K562 (cell line): ENCODE data around the gene ZFP69. TPM values are rescaled to one million over a fixed set of nuclear protein-coding genes. Genes with fewer than 3 reads are reported as not detected.

Experiments
- ATAC-seq: fragments of 200-7000 bp; cut with Tn5 transposase; 3 replicates; pipeline ENCODE4 v1.9.1; 2020; ENCODE audit warnings: moderate library complexity
- BruUV-seq: library from RNA; stranded (reverse); fragments of 400-500 nt; replicated peaks from 2 replicates; lab custom pipeline; 2021; lab: Mats Ljungman, UMichigan
- CTCF ChIA-PET: fragments of 300-600 bp; formaldehyde crosslinking; extraction: SDS; loops from one replicate; lab custom pipeline; 2021; ENCODE audit warnings: low intra/inter-chr PET ratio; lab: Yijun Ruan, JAX
- POLR2A ChIA-PET: fragments of 300-600, 350-650 bp; sonication (Branson Sonifier 250); formaldehyde crosslinking; extraction: SDS; loops from one replicate; lab custom pipeline; 2021; ENCODE audit warnings: antibody characterized with exemption, inconsistent platforms; lab: Yijun Ruan, JAX
- DNase-seq, 4 experiments: peaks; one replicate each; pipeline versions ENCODE4 v3.0.0 to v3.0.0-alpha.2; 2011 to 2018; ENCODE audit warnings: low spot score in 3 of 4, mixed read lengths in 3 of 4; ENCODE audit errors: extremely low read depth in 1 of 4
- FAIRE-seq: peaks from 2 replicates; lab custom pipeline; 2011; peaks lifted over from hg19 to GRCh38; lab: Jason Lieb, UNC
- H2AFZ ChIP-seq: 2 replicates; pipeline ENCODE4 v1.6.0; 2011; ENCODE audit warnings: low read depth, low read length, control low read depth, inconsistent platforms
- H3K27ac ChIP-seq: fragments of 200-600 bp; 3 replicates; pipeline ENCODE4 v1.8.0; 2011; ENCODE audit warnings: low read depth, mild to moderate bottlenecking, control low read depth, inconsistent platforms, low read length, moderate library complexity, mixed read lengths; ENCODE audit errors: extremely low read depth
- H3K27me3 ChIP-seq, 2 experiments: fragments of 300-600 bp in 1 of 2; 2 replicates in 1 of 2; 3 replicates in 1 of 2; pipeline versions ENCODE4 v1.6.0 to v1.8.0; 2011; ENCODE audit warnings: inconsistent platforms in 2 of 2, low read length in 2 of 2, mild to moderate bottlenecking in 1 of 2, mixed read lengths in 1 of 2, moderate library complexity in 1 of 2; ENCODE audit not compliant: control insufficient read depth in 2 of 2, insufficient read depth in 2 of 2
- H3K36me3 ChIP-seq: fragments of 300-600 bp; 3 replicates; pipeline ENCODE4 v1.8.0; 2011; ENCODE audit warnings: mild to moderate bottlenecking, low read length, inconsistent platforms; ENCODE audit not compliant: control insufficient read depth, insufficient read depth
- H3K4me1 ChIP-seq, 2 experiments: fragments of 200-600 bp in 1 of 2; replicated peaks in 1 of 2; 2 replicates in 1 of 2; 3 replicates in 1 of 2; pipeline versions ENCODE4 v1.5.1 to v1.8.0; 2011; ENCODE audit warnings: inconsistent platforms in 2 of 2, low read length in 2 of 2, mild to moderate bottlenecking in 1 of 2, mixed read lengths in 1 of 2, moderate library complexity in 1 of 2; ENCODE audit not compliant: control insufficient read depth in 2 of 2, insufficient read depth in 2 of 2
- H3K4me2 ChIP-seq: 2 replicates; pipeline ENCODE4 v1.6.1; 2011; ENCODE audit warnings: low read length, control low read depth, inconsistent platforms, mixed read lengths; ENCODE audit not compliant: insufficient read depth
- H3K4me3 ChIP-seq: fragments of 200-600 bp; sonication (generic), shearing (Covaris generic); 2 replicates; pipeline ENCODE4 v1.5.1; 2016; ENCODE audit warnings: control low read depth, inconsistent platforms
- H3K79me2 ChIP-seq: fragments of 200-600 bp; 3 replicates; pipeline ENCODE4 v1.8.0; 2011; ENCODE audit warnings: low read length, inconsistent platforms; ENCODE audit not compliant: control insufficient read depth, insufficient read depth
- H3K9ac ChIP-seq, 2 experiments: 2 replicates each; pipeline versions ENCODE4 v1.6.0 to v1.6.1; 2011; ENCODE audit warnings: low read depth in 2 of 2, low read length in 2 of 2, control low read depth in 1 of 2, inconsistent platforms in 1 of 2, mild to moderate bottlenecking in 1 of 2, mixed read lengths in 1 of 2; ENCODE audit not compliant: insufficient read depth in 1 of 2
- H3K9me1 ChIP-seq: one replicate; pipeline ENCODE4 v1.6.0; 2011; ENCODE audit warnings: inconsistent platforms, mild to moderate bottlenecking, low read length, moderate library complexity; ENCODE audit not compliant: control insufficient read depth, insufficient read depth
- H3K9me3 ChIP-seq: replicated peaks from 2 replicates; pipeline ENCODE4 v1.5.1; 2011; ENCODE audit warnings: low read depth, low read length, inconsistent platforms; ENCODE audit not compliant: control insufficient read depth, insufficient read depth
- H4K20me1 ChIP-seq: replicated peaks from 2 replicates; pipeline ENCODE4 v1.6.1; 2011; ENCODE audit warnings: low read length, inconsistent platforms, mixed read lengths; ENCODE audit not compliant: control insufficient read depth, insufficient read depth
- BCOR ChIP-seq: fragments of 450-650 bp; IDR thresholded peaks from 2 replicates; pipeline ENCODE4 v1.6.1; 2016
- BDP1 ChIP-seq: IDR thresholded peaks from 3 replicates; pipeline ENCODE4 v1.6.1; 2011; ENCODE audit not compliant: insufficient read length, insufficient read depth
- CBX3 ChIP-seq, 2 experiments: IDR thresholded peaks; 1 replicate in 1 of 2; 2 replicates in 1 of 2; pipeline ENCODE4 v1.6.1; 2012; ENCODE audit warnings: inconsistent platforms in 2 of 2, low read length in 2 of 2, borderline replicate concordance in 1 of 2, control low read depth in 1 of 2
- CREB1 ChIP-seq, 2 experiments: sonication (generic) in 1 of 2; formaldehyde crosslinking in 1 of 2; IDR thresholded peaks; 2 replicates each; pipeline versions ENCODE4 v1.6.1 to v1.8.0; 2012 to 2022; ENCODE audit warnings: inconsistent platforms in 1 of 2, mild to moderate bottlenecking in 1 of 2, missing genetic modification reagents in 1 of 2, moderate library complexity in 1 of 2
- CREB5 ChIP-seq: fragments of 250-450 bp; sonication (Bioruptor Pico); IDR thresholded peaks from 2 replicates; pipeline ENCODE4 v1.5.0; 2020; ENCODE audit warnings: mild to moderate bottlenecking
- MXI1 ChIP-seq: IDR thresholded peaks from 2 replicates; pipeline ENCODE4 v1.6.1; 2011; ENCODE audit warnings: low read depth, mild to moderate bottlenecking, improper control_type of control experiment, low read length
- NFYB ChIP-seq: IDR thresholded peaks from 2 replicates; pipeline ENCODE4 v1.6.1; 2011; ENCODE audit warnings: mild to moderate bottlenecking, moderate library complexity; ENCODE audit not compliant: insufficient read length; ENCODE audit errors: extremely low read depth
- PHF20 ChIP-seq: fragments of 450-650 bp; IDR thresholded peaks from 2 replicates; pipeline ENCODE4 v1.6.1; 2018; ENCODE audit not compliant: partially characterized antibody
- RBM25 ChIP-seq: fragments of 200-400 bp; formaldehyde crosslinking; IDR thresholded peaks from 2 replicates; pipeline ENCODE4 v1.6.1; 2018; ENCODE audit warnings: low read length, low read depth, moderate library complexity; ENCODE audit not compliant: severe bottlenecking
- TRIM24 ChIP-seq, 2 experiments: fragments of 450-650 bp; IDR thresholded peaks; 2 replicates each; pipeline ENCODE4 v1.6.1; 2016
- TRIM28 ChIP-seq: fragments of 450-650 bp; IDR thresholded peaks from 2 replicates; pipeline ENCODE4 v1.6.1; 2017
- USF2 ChIP-seq: sonication (generic); formaldehyde crosslinking; IDR thresholded peaks from 2 replicates; pipeline ENCODE4 v1.5.0; 2020; ENCODE audit warnings: missing genetic modification reagents
- ZFP30 ChIP-seq: fragments of 250-450 bp; sonication (Bioruptor Pico); IDR thresholded peaks from 2 replicates; pipeline ENCODE4 v1.8.0; 2022; ENCODE audit warnings: moderate library complexity, mild to moderate bottlenecking, inconsistent platforms, borderline replicate concordance
- ZFP36 ChIP-seq: fragments of 150-350 bp; IDR thresholded peaks from 2 replicates; pipeline ENCODE4 v1.6.1; 2018; ENCODE audit warnings: low read length, low read depth; ENCODE audit not compliant: partially characterized antibody
- ZNF280A ChIP-seq: fragments of 450-650 bp; IDR thresholded peaks from 2 replicates; pipeline ENCODE4 v1.6.1; 2018; ENCODE audit warnings: mild to moderate bottlenecking, low read depth; ENCODE audit not compliant: partially characterized antibody
- ZNF436 ChIP-seq: fragments of 250-450, 450-650 bp; sonication (Bioruptor Pico); formaldehyde crosslinking; IDR thresholded peaks from 2 replicates; pipeline ENCODE4 v1.7.0; 2020; ENCODE audit warnings: mild to moderate bottlenecking
- ZNF507 ChIP-seq: conservative IDR thresholded peaks from 2 replicates; pipeline ENCODE4 v1.6.1; 2017; ENCODE audit warnings: missing genetic modification characterization, missing compliant biosample characterization
- ZNF655 ChIP-seq: fragments of 250-450 bp; sonication (Bioruptor Pico); IDR thresholded peaks from 2 replicates; pipeline ENCODE4 v1.5.0; 2021
- WGBS: fragments of 100-300 bp; shearing (Covaris generic); methylation state at CpG from one replicate; pipeline ENCODE4 v1.1.6; 2016; ENCODE audit warnings: low coverage, mixed read lengths; ENCODE audit not compliant: insufficient coverage; ENCODE audit errors: missing lambda C conversion rate; 5-methylcytosine and 5-hydroxymethylcytosine counted together
- in situ Hi-C: fragments of 300-500 bp; cut with MboI; formaldehyde crosslinking; loops from 4 replicates; pipeline ENCODE4 v1.15.0; 2018; ENCODE audit warnings: inconsistent platforms, mixed read lengths
- intact Hi-C: fragments of 100-400 bp; cut with micrococcal nuclease; formaldehyde crosslinking; loops from 2 replicates; pipeline ENCODE4 v1.14.2; 2022
- polyA plus RNA-seq, 8 experiments: library from polyadenylated mRNA; depleted of rRNA in 4 of 8; stranded (reverse) in 5 of 8; unstranded in 3 of 8; fragments of >200 nt; fragmentation: Nextera tagmentation in 2 of 8; fragmentation: Illumina TruSeq in 1 of 8; extraction: Ambion mirVana in 2 of 8; extraction: Trizol in 1 of 8; gene quantifications; 2 replicates each; pipeline versions ENCODE4 v1.2.1 to v1.2.3, GENCODE V29; 2011 to 2014; ENCODE audit warnings: inconsistent platforms in 1 of 8, missing spikeins in 1 of 8
- total RNA-seq, 7 experiments: library from RNA; depleted of rRNA in 6 of 7; stranded (reverse); fragments of >200 nt in 6 of 7; fragmentation: Illumina TruSeq in 2 of 7; extraction: Trizol in 2 of 7; gene quantifications; 2 replicates each; pipeline versions ENCODE4 v1.2.1 to v1.2.3, GENCODE V29; 2011 to 2021; ENCODE audit warnings: low replicate concordance in 1 of 7

The ZFP69 gene
- total and polyA plus RNA-seq, 9 of the 15 experiments (the other 6 are each of a cell fraction or from before 2014, with no cell fraction given), result 2.0 to 8.4 (median 5.7) TPM

- TF ChIP-seq CREB5 (CRISPR knock-in tag) (no peak), ZNF436 (CRISPR knock-in tag) (no peak)
Observed at GRCh38 chr1:40469327-40469726, 7.8 kb upstream of the ZFP69 start (continued).

GRCh38 chr1:40475268-40475667, 1.8 kb upstream of the ZFP69 start:
- BruUV-seq, result no TSS peak
- Histone ChIP-seq H3K4me1 (peaks cover 10 to 11% of the 10 kb centered on the region in 2 experiments; a peak in 3 of 5 replicates), H3K9me3 (peaks cover 11% of the 10 kb centered on the region; the same call in 1 of the 2 replicates), H4K20me1 (no peaks in the 10 kb centered on the region), H3K9ac (no peak overlapping the region), H3K27ac (no peak overlapping the region), H2AFZ (no peak overlapping the region), H3K4me2 (no peak overlapping the region), H3K4me3 (no peak overlapping the region), H3K79me2 (peaks cover 10% of the 10 kb centered on the region; the same call in 2 of the 3 replicates), H3K9me1 (no peaks in the 10 kb centered on the region), H3K27me3 (no peaks in the 10 kb centered on the region), H3K36me3 (peaks cover 3% of the 10 kb centered on the region; the same call in 1 of the 3 replicates)
- in situ Hi-C loops, result no loop called here
- ATAC-seq (no peak), FAIRE-seq (no peak), DNase-seq (no peak)
- ChIA-PET POLR2A (no interaction called here), CTCF (no interaction called here)
- 11% methylated on average over 2 of the region's 2 CpGs for WGBS
- intact Hi-C loops, result no loop called here
- TF ChIP-seq TRIM28 (peak; percentile 92; the same call in 1 of the 2 replicates), ZFP30 (CRISPR knock-in tag) (peak; percentile 95), RBM25 (peak; percentile 53), PHF20 (no peak), ZNF507 (tag) (no peak), ZNF655 (CRISPR knock-in tag) (no peak), BCOR (no peak), USF2 (no peak), MXI1 (no peak), CREB1 (IDR thresholded peaks at IDR 0.05) (no peak), CREB1 (CRISPR knock-in tag; IDR thresholded peaks at IDR 0.05) (no peak), CBX3 (IDR thresholded peaks at IDR 0.05; ENCODE audit: borderline replicate concordance in 1 of 2, low read length in 2 of 2) (peak in 1 of 2 experiments; percentile 86; a peak in 2 of 3 replicates), TRIM24 (IDR thresholded peaks at IDR 0.05) (peak; percentile 13 to 49; a peak in 1 of 4 replicates), ZNF280A (peak; percentile 79), ZFP36 (no peak), NFYB (no peak), BDP1 (no peak)
